GM21360 (cell line): Measurements from ENCODE around the gene TMEM87A.
"Not testable (repeated sequence)": the region's sequence is repeated elsewhere in the genome, so short reads cannot be mapped to it uniquely, and the experiment has no call there.

ENCODE experiments used
- ATAC-seq: cut with Tn5 transposase; IDR thresholded peaks from one replicate; pipeline ENCODE4 v1.9.1; 2021; ENCODE audit warnings: mild to moderate bottlenecking, moderate library complexity; ENCODE audit not compliant: unreplicated experiment

The TMEM87A gene

GRCh38 chr15:42273900-42274701 lies 868 bp upstream of the TMEM87A start:
- peak; percentile 11 for ATAC-seq

- no peak for ATAC-seq
These were observed 2.2 kb downstream of the TMEM87A start for GRCh38 chr15:42270996-42271395.

- no peak for ATAC-seq
These were observed 2.7 kb downstream of the TMEM87A start for GRCh38 chr15:42270551-42270950.

- ATAC-seq: no peak
These were observed 5.9 kb downstream of the TMEM87A start for GRCh38 chr15:42267286-42267685.

- ATAC-seq: no peak
These were observed 8.4 kb downstream of the TMEM87A start for GRCh38 chr15:42264795-42265194.

- no peak for ATAC-seq
These were observed 19.9 kb downstream of the TMEM87A start for GRCh38 chr15:42253300-42253699.

GRCh38 chr15:42240823-42241222 lies 32.4 kb downstream of the TMEM87A start:
- ATAC-seq: no peak

GRCh38 chr15:42239528-42240182 lies 33.6 kb downstream of the TMEM87A start:
- ATAC-seq: no peak

GRCh38 chr15:42233107-42233506 lies 40.1 kb downstream of the TMEM87A start:
- no peak for ATAC-seq

GRCh38 chr15:42232606-42233005 lies 40.6 kb downstream of the TMEM87A start:
- no peak for ATAC-seq

- no peak for ATAC-seq
These were observed 42.1 kb downstream of the TMEM87A start for GRCh38 chr15:42231088-42231487.

GRCh38 chr15:42228981-42229380 lies 44.3 kb downstream of the TMEM87A start:
- ATAC-seq: not testable (repeated sequence)

- ATAC-seq: no peak
These were observed 45.2 kb downstream of the TMEM87A start for GRCh38 chr15:42228036-42228435.

- ATAC-seq: no peak
These were observed 46.6 kb downstream of the TMEM87A start for GRCh38 chr15:42226648-42227047.

GRCh38 chr15:42220216-42220615 lies 53.0 kb downstream of the TMEM87A start:
- ATAC-seq: no peak

- no peak for ATAC-seq
These were observed 54.2 kb downstream of the TMEM87A start for GRCh38 chr15:42218953-42219592.

GRCh38 chr15:42217568-42217967 lies 55.7 kb downstream of the TMEM87A start:
- no peak for ATAC-seq

GRCh38 chr15:42215913-42216829 lies 57.1 kb downstream of the TMEM87A start:
- ATAC-seq: no peak

- ATAC-seq: no peak
These were observed 58.6 kb downstream of the TMEM87A start for GRCh38 chr15:42214600-42214999.

GRCh38 chr15:42213511-42213910 lies 59.7 kb downstream of the TMEM87A start:
- no peak for ATAC-seq

GRCh38 chr15:42210696-42211095 lies 62.5 kb downstream of the TMEM87A start:
- no peak for ATAC-seq
